ENCODE measurements around the gene CYB5D1. TPM values are rescaled to one million over a fixed set of nuclear protein-coding genes. Genes with fewer than 3 reads are reported as not detected.

CYB5D1 gene
- total RNA-seq, 5 donors from 2014 or later (not counting 1 experiment from before 2014, with no cell fraction given): 5.5 to 12.4 (median 8.4) TPM

DNA sequence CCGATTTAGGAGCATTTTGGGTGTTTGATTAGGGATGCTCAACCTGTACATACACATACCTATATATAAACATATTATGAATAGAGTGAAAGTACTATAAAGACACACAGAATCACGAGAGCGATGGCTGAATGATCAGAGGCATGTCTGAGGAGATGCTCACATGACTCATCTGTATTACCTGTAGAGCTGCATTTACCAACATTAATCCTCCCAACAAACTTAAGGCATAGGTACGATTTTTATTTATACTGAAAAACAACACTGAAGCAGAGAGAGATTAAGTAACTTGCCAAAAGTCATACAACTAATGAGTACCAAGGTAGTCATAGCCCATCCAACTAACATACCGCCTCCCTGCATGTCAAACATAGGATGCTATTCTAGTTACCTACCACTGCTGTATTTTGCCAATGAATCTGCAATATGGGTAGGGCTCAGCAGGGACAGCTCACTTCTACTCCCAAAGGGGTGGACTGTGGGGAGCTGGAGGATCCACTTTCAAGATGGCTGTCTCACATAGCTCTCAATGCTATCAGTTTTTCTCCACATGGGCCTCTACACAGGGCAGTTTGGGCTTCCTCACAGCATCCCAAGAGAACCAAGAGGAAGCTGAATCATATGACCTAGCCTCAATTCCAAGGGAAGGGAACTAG lies 7.3 kb downstream of the CYB5D1 start:
- no peak for ATAC-seq (replicated peaks in 1 of 4)
- Histone ChIP-seq H3K4me3 (ENCODE audit: control insufficient read depth in 1 of 2, extremely low read depth in 1 of 2, low read length in 1 of 2) (no peak overlapping the region), H3K4me1 (ENCODE audit: control insufficient read depth in 1 of 2, extremely low read depth in 1 of 2, insufficient read depth in 2 of 2, low read length in 2 of 2) (peaks cover 14 to 21% of the 10 kb centered on the region in 2 experiments), H3K27me3 (replicated peaks in 1 of 2; ENCODE audit: control insufficient read depth in 2 of 2, extremely low read depth in 1 of 2, insufficient read depth in 2 of 2, low read length in 1 of 2) (no peaks in the 10 kb centered on the region), H3K36me3 (ENCODE audit: control insufficient read depth in 2 of 2, extremely low read depth in 1 of 2, insufficient read depth in 1 of 2, low read length in 1 of 2) (peaks cover 2 to 11% of the 10 kb centered on the region in 2 donors), H3K27ac (ENCODE audit: low read length) (no peak overlapping the region), H3K9me3 (no peaks in the 10 kb centered on the region)
- H3K27ac Mint-ChIP-seq: peak overlapping the region in 1 of 2 donors; percentile 42
- DNase-seq: no peak
- H3K9me3 Mint-ChIP-seq: no peaks in the 10 kb centered on the region
- no peak overlapping the region for H3K4me3 Mint-ChIP-seq
- no peaks in the 10 kb centered on the region for H3K36me3 Mint-ChIP-seq
- 100% methylated on average over 1 of the region's 5 CpGs for WGBS (ENCODE audit: insufficient coverage)
- ChIA-PET POLR2A (interaction anchor here in 1 of 2 donors (0.7 kb wide), 1 partner anchor 26 kb away, joined by 8 read pairs; no protein-coding TSS in a partner anchor), CTCF (interaction anchor here (0.7 to 1.1 kb wide), 4 partner anchors 46 to 120 kb away, joined by 3 to 5 read pairs (median 4); partner anchors contain the start of gene CNTROB (in 1 of the 2))
- H3K4me1 Mint-ChIP-seq: peaks cover 32 to 35% (median 33%) of the 10 kb centered on the region in 3 donors
- H3K27me3 Mint-ChIP-seq: no peaks in the 10 kb centered on the region

- Mint-ChIP-seq H3K4me3 (peak overlapping the region; percentile 21 to 68 (median 24)), H3K9me3 (no peaks in the 10 kb centered on the region), H3K36me3 (peaks cover 7% of the 10 kb centered on the region), H3K4me1 (peaks cover 30 to 38% (median 34%) of the 10 kb centered on the region in 3 donors), H3K27ac (peak overlapping the region; percentile 89 to 93), H3K27me3 (no peaks in the 10 kb centered on the region)
- peak; percentile 84 to 99 (median 89) for ATAC-seq (replicated peaks in 1 of 4)
- peak in 1 of 35 experiments; percentile 48 for DNase-seq
- 32% methylated on average over 5 of the region's 5 CpGs for WGBS (ENCODE audit: insufficient coverage)
- Histone ChIP-seq H3K27ac (ENCODE audit: low read length) (peak overlapping the region; percentile 44), H3K4me3 (ENCODE audit: control insufficient read depth in 1 of 2, extremely low read depth in 1 of 2, low read length in 1 of 2) (peak overlapping the region in 1 of 2 donors; percentile 2), H3K9me3 (no peaks in the 10 kb centered on the region), H3K4me1 (ENCODE audit: control insufficient read depth in 1 of 2, extremely low read depth in 1 of 2, insufficient read depth in 2 of 2, low read length in 2 of 2) (peaks cover 14 to 21% of the 10 kb centered on the region in 2 experiments), H3K27me3 (replicated peaks in 1 of 2; ENCODE audit: control insufficient read depth in 2 of 2, extremely low read depth in 1 of 2, insufficient read depth in 2 of 2, low read length in 1 of 2) (no peaks in the 10 kb centered on the region), H3K36me3 (ENCODE audit: control insufficient read depth in 2 of 2, extremely low read depth in 1 of 2, insufficient read depth in 1 of 2, low read length in 1 of 2) (peaks cover 2 to 9% of the 10 kb centered on the region in 2 donors)
- ChIA-PET POLR2A (no interaction called here), CTCF (interaction anchor here in 1 of 2 donors (1.1 to 1.6 kb wide), 5 partner anchors 10 to 124 kb away, joined by 3 to 7 read pairs (median 3); partner anchors contain the start of gene NAA38)
Observed at GRCh38 chr17:7867881-7868329, 10.1 kb downstream of the CYB5D1 start.

DNA sequence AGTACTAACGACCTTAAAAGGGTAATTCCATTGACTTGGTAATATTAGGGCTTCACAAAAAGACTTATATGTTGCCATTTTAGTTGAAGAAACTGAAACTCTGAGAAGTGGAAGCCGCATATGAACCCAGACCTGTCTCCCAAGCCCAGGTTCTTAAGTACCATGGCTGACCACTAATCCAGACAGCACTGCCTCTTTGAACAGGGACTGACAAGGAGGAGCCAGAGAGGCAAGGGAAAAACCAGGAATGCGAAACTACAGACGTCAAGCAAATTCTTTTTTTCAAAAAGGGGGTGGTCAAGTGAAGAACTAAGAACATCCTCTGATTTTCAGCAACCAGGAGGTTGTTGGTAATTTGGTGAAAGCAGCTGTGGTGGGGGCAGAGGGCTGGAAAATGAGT lies 15.2 kb downstream of the CYB5D1 start:
- 86% methylated on average over 4 of the region's 4 CpGs for WGBS (ENCODE audit: insufficient coverage)
- H3K27ac ChIP-seq (ENCODE audit: low read length): no peak overlapping the region
- ChIA-PET CTCF (no interaction called here), POLR2A (no interaction called here)
- Mint-ChIP-seq H3K9me3 (no peaks in the 10 kb centered on the region), H3K4me3 (no peak overlapping the region), H3K36me3 (peaks cover 13% of the 10 kb centered on the region), H3K27ac (no peak overlapping the region), H3K27me3 (no peaks in the 10 kb centered on the region), H3K4me1 (peaks cover 21 to 35% (median 28%) of the 10 kb centered on the region in 3 donors)
- peaks cover 6 to 10% of the 10 kb centered on the region in 2 experiments for H3K4me1 ChIP-seq (ENCODE audit: control insufficient read depth in 1 of 2, extremely low read depth in 1 of 2, insufficient read depth in 2 of 2, low read length in 2 of 2)
- no peak for DNase-seq
- no peak for ATAC-seq (replicated peaks in 1 of 4)
- no peak overlapping the region for H3K4me3 ChIP-seq (ENCODE audit: control insufficient read depth in 1 of 2, extremely low read depth in 1 of 2, low read length in 1 of 2)
- no peaks in the 10 kb centered on the region for H3K9me3 ChIP-seq
- peaks cover 0 to 4% of the 10 kb centered on the region in 2 donors for H3K36me3 ChIP-seq (ENCODE audit: control insufficient read depth in 2 of 2, extremely low read depth in 1 of 2, insufficient read depth in 1 of 2, low read length in 1 of 2)
- H3K27me3 ChIP-seq (replicated peaks in 1 of 2; ENCODE audit: control insufficient read depth in 2 of 2, extremely low read depth in 1 of 2, insufficient read depth in 2 of 2, low read length in 1 of 2): no peaks in the 10 kb centered on the region

GRCh38 chr17:7875804-7876370 lies 18.1 kb downstream of the CYB5D1 start:
- POLR2A ChIA-PET: no interaction called here
- 50% methylated on average over 1 of the region's 2 CpGs for WGBS (ENCODE audit: insufficient coverage)
- Mint-ChIP-seq H3K4me1 (peaks cover 11 to 21% (median 13%) of the 10 kb centered on the region in 3 donors), H3K27me3 (no peaks in the 10 kb centered on the region), H3K27ac (peak overlapping the region in 1 of 2 donors; percentile 30), H3K9me3 (no peaks in the 10 kb centered on the region), H3K4me3 (no peak overlapping the region), H3K36me3 (peaks cover 13% of the 10 kb centered on the region)
- no peak overlapping the region for H3K27ac ChIP-seq (ENCODE audit: low read length)
- ATAC-seq (replicated peaks in 1 of 4) (no peak), DNase-seq (no peak)
- peaks cover 4 to 12% of the 10 kb centered on the region in 2 experiments for H3K4me1 ChIP-seq (ENCODE audit: control insufficient read depth in 1 of 2, extremely low read depth in 1 of 2, insufficient read depth in 2 of 2, low read length in 2 of 2)
- no peaks in the 10 kb centered on the region for H3K27me3 ChIP-seq (replicated peaks in 1 of 2; ENCODE audit: control insufficient read depth in 2 of 2, extremely low read depth in 1 of 2, insufficient read depth in 2 of 2, low read length in 1 of 2)
- H3K9me3 ChIP-seq: no peaks in the 10 kb centered on the region
- H3K4me3 ChIP-seq (ENCODE audit: control insufficient read depth in 1 of 2, extremely low read depth in 1 of 2, low read length in 1 of 2): no peak overlapping the region
- H3K36me3 ChIP-seq (ENCODE audit: control insufficient read depth in 2 of 2, extremely low read depth in 1 of 2, insufficient read depth in 1 of 2, low read length in 1 of 2): peaks cover 0 to 14% of the 10 kb centered on the region in 2 donors
- CTCF ChIA-PET: interaction anchor here in 1 of 2 donors (0.5 to 0.9 kb wide), 2 partner anchors 22 to 53 kb away, joined by 3 read pairs; no protein-coding TSS in a partner anchor

- 100% methylated on average over 3 of the region's 7 CpGs for WGBS (ENCODE audit: insufficient coverage)
- H3K9me3 Mint-ChIP-seq: no peaks in the 10 kb centered on the region
- Histone ChIP-seq H3K4me1 (ENCODE audit: control insufficient read depth in 1 of 2, extremely low read depth in 1 of 2, insufficient read depth in 2 of 2, low read length in 2 of 2) (peaks cover 24 to 35% of the 10 kb centered on the region in 2 experiments), H3K4me3 (ENCODE audit: control insufficient read depth in 1 of 2, extremely low read depth in 1 of 2, low read length in 1 of 2) (no peak overlapping the region), H3K27ac (ENCODE audit: low read length) (no peak overlapping the region), H3K9me3 (no peaks in the 10 kb centered on the region), H3K36me3 (ENCODE audit: control insufficient read depth in 2 of 2, extremely low read depth in 1 of 2, insufficient read depth in 1 of 2, low read length in 1 of 2) (peaks cover 0 to 18% of the 10 kb centered on the region in 2 donors), H3K27me3 (replicated peaks in 1 of 2; ENCODE audit: control insufficient read depth in 2 of 2, extremely low read depth in 1 of 2, insufficient read depth in 2 of 2, low read length in 1 of 2) (no peaks in the 10 kb centered on the region)
- ATAC-seq (replicated peaks in 1 of 4) (no peak), DNase-seq (no peak)
- peaks cover 6% of the 10 kb centered on the region for H3K36me3 Mint-ChIP-seq
- H3K4me1 Mint-ChIP-seq: peaks cover 10 to 12% (median 11%) of the 10 kb centered on the region in 3 donors
- H3K4me3 Mint-ChIP-seq: no peak overlapping the region
- H3K27me3 Mint-ChIP-seq: no peaks in the 10 kb centered on the region
- CTCF ChIA-PET: interaction anchor here in 1 of 2 donors (0.6 to 1.0 kb wide), 2 partner anchors 10 to 206 kb away, joined by 3 to 5 read pairs; no protein-coding TSS in a partner anchor
- POLR2A ChIA-PET: no interaction called here
- H3K27ac Mint-ChIP-seq: no peak overlapping the region
Observed at GRCh38 chr17:7878234-7878633, 20.4 kb downstream of the CYB5D1 start.

GRCh38 chr17:7880076-7880868 lies 22.5 kb downstream of the CYB5D1 start:
- no peak overlapping the region for H3K27ac Mint-ChIP-seq
- H3K36me3 ChIP-seq (ENCODE audit: control insufficient read depth in 2 of 2, extremely low read depth in 1 of 2, insufficient read depth in 1 of 2, low read length in 1 of 2): peaks cover 0 to 18% of the 10 kb centered on the region in 2 donors
- no peak overlapping the region for H3K4me3 Mint-ChIP-seq
- H3K27me3 ChIP-seq (replicated peaks in 1 of 2; ENCODE audit: control insufficient read depth in 2 of 2, extremely low read depth in 1 of 2, insufficient read depth in 2 of 2, low read length in 1 of 2): no peaks in the 10 kb centered on the region
- H3K27ac ChIP-seq (ENCODE audit: low read length): no peak overlapping the region
- WGBS (ENCODE audit: insufficient coverage): no CpG with 5 or more reads among the region's 3 CpGs
- DNase-seq (no peak), ATAC-seq (replicated peaks in 1 of 4) (no peak)
- no peaks in the 10 kb centered on the region for H3K9me3 Mint-ChIP-seq
- no peaks in the 10 kb centered on the region for H3K36me3 Mint-ChIP-seq
- no peaks in the 10 kb centered on the region for H3K27me3 Mint-ChIP-seq
- no peak overlapping the region for H3K4me3 ChIP-seq (ENCODE audit: control insufficient read depth in 1 of 2, extremely low read depth in 1 of 2, low read length in 1 of 2)
- CTCF ChIA-PET: no interaction called here
- H3K9me3 ChIP-seq: no peaks in the 10 kb centered on the region
- peaks cover 7 to 11% (median 7%) of the 10 kb centered on the region in 3 donors for H3K4me1 Mint-ChIP-seq
- H3K4me1 ChIP-seq (ENCODE audit: control insufficient read depth in 1 of 2, extremely low read depth in 1 of 2, insufficient read depth in 2 of 2, low read length in 2 of 2): peaks cover 28 to 40% of the 10 kb centered on the region in 2 experiments
- POLR2A ChIA-PET: no interaction called here

Measured in T-cell (primary cell).